Ovary (tissue), 9 donors: ENCODE measurements around the gene TSKS. TPM values are rescaled to one million over a fixed set of nuclear protein-coding genes. Genes with fewer than 3 reads are reported as not detected.

Source experiments
- DNase-seq, 5 donors: peaks; one replicate each; pipeline ENCODE4 v3.0.0-alpha.2; 2019 to 2020
- H3K27ac ChIP-seq, 2 donors: fragments of 200-600 bp; one replicate each; pipeline versions ENCODE4 v1.5.1 to v1.8.0; 2019 to 2022
- H3K27me3 ChIP-seq: fragments of 200-600 bp; one replicate; pipeline ENCODE4 v1.8.0; 2022
- H3K36me3 ChIP-seq: fragments of 200-600 bp; sonication (generic); one replicate; pipeline ENCODE4 v1.5.1; 2019
- H3K4me1 ChIP-seq: one replicate; pipeline ENCODE4 v1.8.1; 2013; ENCODE audit warnings: mild to moderate bottlenecking, moderate library complexity; ENCODE audit not compliant: insufficient read depth
- H3K4me3 ChIP-seq: fragments of 200-600 bp; sonication (generic); one replicate; pipeline ENCODE4 v1.5.1; 2017
- H3K9me3 ChIP-seq, 2 donors: fragments of 200-600 bp in 1 of 2; sonication (generic) in 1 of 2; one replicate each; pipeline versions ENCODE4 v1.5.1 to v1.8.1; 2013 to 2019; ENCODE audit warnings: mild to moderate bottlenecking in 1 of 2, moderate library complexity in 1 of 2
- CTCF ChIP-seq, 3 donors: fragments of 450-650 bp in 2 of 3; fragments of 200-600 bp in 1 of 3; IDR thresholded peaks; one replicate each; pipeline versions ENCODE4 v1.5.1 to v1.8.0; 2016 to 2022; ENCODE audit warnings: antibody characterized with exemption in 3 of 3, mild to moderate bottlenecking in 1 of 3
- EP300 ChIP-seq: sonication (generic); formaldehyde crosslinking; IDR thresholded peaks from one replicate; pipeline ENCODE4 v1.6.1; 2017; ENCODE audit warnings: antibody characterized with exemption
- POLR2A ChIP-seq: fragments of 450-650 bp; IDR thresholded peaks from one replicate; pipeline ENCODE4 v1.6.1; 2017; ENCODE audit warnings: antibody characterized with exemption, mild to moderate bottlenecking, moderate library complexity
- WGBS, 3 donors: extraction: QIAGEN DNeasy Blood & Tissue Kit in 1 of 3; methylation state at CpG; one replicate each; pipeline versions ENCODE4 v1.1.5 to v1.1.7; 2013 to 2017; 5-methylcytosine and 5-hydroxymethylcytosine counted together
- intact Hi-C, 4 donors: fragments of 100-400 bp; cut with DNase I; formaldehyde crosslinking; loops; one replicate each; pipeline versions ENCODE4 v1.11.0 to v1.15.1; 2022 to 2023
- polyA plus RNA-seq, 2 donors: library from polyadenylated mRNA; stranded (reverse); fragments of 200-250 nt in 1 of 2; fragments of 350-450 nt in 1 of 2; fragmentation: Illumina TruSeq in 1 of 2; extraction: RNeasy Lipid Tissue Mini Kit (QIAGEN cat#74804) in 1 of 2; gene quantifications; one replicate each; pipeline ENCODE4 v1.2.3, GENCODE V29; 2013 to 2014
- total RNA-seq, 7 donors: library from RNA; depleted of rRNA in 2 of 7; stranded (reverse); fragments of >200 nt in 2 of 7; fragmentation: NEBNext Ultra II Directional in 3 of 7; extraction: Animal tissue kit (Norgen Biotek cat#: 25700) in 3 of 7; gene quantifications; one replicate each; pipeline versions ENCODE4 v1.1.0 to v1.2.4, GENCODE V29; 2016 to 2023
- donor health status: DM: no; HTN: no; CAD: no; lungs with moderate emphysema.
- donor health status: DM: no; HTN: no; CAD: no.
- donor health status: Bipolar disorder and iron deficiency.
- donor health status: DM: yes; HTN: yes; CAD: no.
- donor health status: DM: no; HTN: no; CAD: no.
- donor health status: DM: yes; HTN: yes; CAD: no.

The TSKS gene
- total and polyA plus RNA-seq, 9 donors = 0.15 to 0.71 (median 0.32) TPM; not detected in 4

- TF ChIP-seq CTCF (IDR thresholded peaks at IDR 0.05) (no peak), POLR2A (no peak), EP300 (no peak)
- intact Hi-C loops = loop anchor here in 2 of 4 donors (5.0 kb wide), 2 partner anchors 34 to 39 kb away; no protein-coding TSS in a partner anchor
- 27 to 38% (median 29%) methylated on average over 12 of the region's 12 CpGs for WGBS, 3 donors
- peak overlapping the region in 1 of 2 donors; percentile 53 for H3K27ac ChIP-seq
- H3K9me3 ChIP-seq = no peaks in the 10 kb centered on the region
- no peaks in the 10 kb centered on the region for H3K36me3 ChIP-seq
- no peaks in the 10 kb centered on the region for H3K27me3 ChIP-seq
- H3K4me3 ChIP-seq = peak overlapping the region; percentile 97
- peaks cover 12% of the 10 kb centered on the region for H3K4me1 ChIP-seq
- DNase-seq = peak in 1 of 5 donors; percentile 55
These were observed 5.0 kb upstream of the TSKS start for GRCh38 chr19:49767967-49768581.

- H3K4me1 ChIP-seq = peaks cover 12% of the 10 kb centered on the region
- no peaks in the 10 kb centered on the region for H3K27me3 ChIP-seq
- TF ChIP-seq POLR2A (no peak), CTCF (IDR thresholded peaks at IDR 0.05) (no peak), EP300 (no peak)
- H3K27ac ChIP-seq = peak overlapping the region; percentile 35 to 53
- no peaks in the 10 kb centered on the region for H3K36me3 ChIP-seq
- intact Hi-C loops = loop anchor here in 2 of 4 donors (5.0 kb wide), 2 partner anchors 35 to 40 kb away; no protein-coding TSS in a partner anchor
- peak overlapping the region; percentile 97 for H3K4me3 ChIP-seq
- DNase-seq = no peak
- WGBS, 3 donors = 0 to 2% (median 1%) methylated on average over 9 of the region's 9 CpGs
- H3K9me3 ChIP-seq = no peaks in the 10 kb centered on the region
These were observed 4.3 kb upstream of the TSKS start for GRCh38 chr19:49767381-49767780.

DNA sequence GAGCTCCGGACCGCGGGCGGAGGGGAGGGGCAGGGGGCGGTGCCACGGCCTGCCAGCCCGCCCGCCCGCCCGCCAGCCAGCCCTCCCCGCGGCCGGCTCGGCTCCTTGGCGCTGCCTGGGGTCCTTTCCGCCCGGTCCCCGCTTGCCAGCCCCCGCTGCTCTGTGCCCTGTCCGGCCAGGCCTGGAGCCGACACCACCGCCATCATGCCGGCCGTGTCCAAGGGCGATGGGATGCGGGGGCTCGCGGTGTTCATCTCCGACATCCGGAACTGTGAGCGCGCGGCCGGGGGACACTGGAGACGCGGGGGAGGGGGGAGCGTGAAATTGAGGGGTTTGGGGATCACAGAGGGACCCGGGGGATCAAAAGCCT is 3.8 kb upstream of the TSKS start, which contains the start of gene AP2A1:
AP2A1 (plus strand) TSS at position 72 of the 370 bp plus-strand sequence; CDS start at position 205, 133 bp downstream.
- Histone ChIP-seq H3K4me1 (peaks cover 12% of the 10 kb centered on the region), H3K4me3 (peak within 1 kb of the TSS; percentile 97), H3K9me3 (no peaks in the 10 kb centered on the region), H3K27ac (peak within 1 kb of the TSS; percentile 63 to 92), H3K27me3 (no peaks in the 10 kb centered on the region), H3K36me3 (no peaks in the 10 kb centered on the region)
- intact Hi-C loops = loop anchor here in 2 of 4 donors (5.0 kb wide), 2 partner anchors 35 to 40 kb away; no protein-coding TSS in a partner anchor
- no peak for DNase-seq
- 1 to 4% (median 1%) methylated on average over 21 to 38 of the region's 38 CpGs for WGBS, 3 donors
- no peak for TF ChIP-seq EP300
- TF ChIP-seq POLR2A = peak; percentile 64

DNA sequence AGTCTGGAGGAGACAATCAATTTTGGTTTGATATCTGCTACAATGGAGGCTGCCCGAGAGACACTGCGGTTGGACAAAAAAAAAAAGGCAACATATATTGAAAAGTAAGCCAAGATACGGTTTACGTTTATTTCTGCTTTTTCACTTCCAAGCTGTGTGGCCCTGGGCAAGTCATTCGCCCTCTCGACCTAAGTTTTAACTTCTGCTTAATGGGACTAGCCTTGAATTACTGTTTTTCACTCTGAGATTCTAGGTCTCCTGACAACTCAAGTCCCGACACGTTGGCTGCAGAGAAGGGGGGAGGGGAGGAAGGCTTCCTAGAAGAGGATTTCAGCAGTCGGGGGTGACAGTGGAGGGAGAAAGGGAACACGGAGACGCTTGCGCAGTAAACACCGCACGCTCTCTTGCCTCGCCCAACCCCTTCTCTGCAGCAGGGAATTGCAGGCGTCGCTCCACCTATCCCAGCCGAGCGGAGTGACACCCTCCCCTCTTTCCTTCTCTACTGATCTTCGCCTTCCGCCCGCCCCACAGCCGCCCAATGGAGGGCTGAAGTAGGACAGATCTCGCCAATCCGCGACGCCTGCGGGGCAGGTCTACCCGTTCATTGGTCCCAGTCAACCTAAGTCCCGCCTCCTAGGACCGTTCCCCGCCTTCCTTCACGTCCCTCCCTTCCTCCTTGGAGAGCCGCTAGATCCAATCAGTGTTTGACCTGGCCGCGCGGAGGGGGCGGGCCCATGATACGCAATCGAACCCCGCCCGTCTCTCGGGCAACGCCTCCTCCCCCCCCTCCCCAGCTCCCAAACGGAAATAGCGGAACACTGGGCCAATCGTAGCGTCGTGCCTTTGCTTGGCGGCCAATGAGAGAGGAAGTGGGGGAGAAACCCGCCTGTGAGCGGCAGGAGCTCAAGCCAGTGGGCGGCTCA is 3.2 kb upstream of the TSKS start:
- DNase-seq = peak; percentile 100
- Histone ChIP-seq H3K4me1 (peaks cover 13% of the 10 kb centered on the region), H3K36me3 (no peaks in the 10 kb centered on the region), H3K9me3 (no peaks in the 10 kb centered on the region), H3K27me3 (no peaks in the 10 kb centered on the region), H3K27ac (peak overlapping the region; percentile 63 to 92), H3K4me3 (peak overlapping the region; percentile 97)
- intact Hi-C loops = loop anchor here in 2 of 4 donors (5.0 kb wide), 2 partner anchors 36 to 41 kb away; no protein-coding TSS in a partner anchor
- TF ChIP-seq POLR2A (peak; percentile 86), EP300 (no peak), CTCF (IDR thresholded peaks at IDR 0.05) (peak in 2 of 3 donors; percentile 30 to 31)
- 0 to 1% (median 1%) methylated on average over 49 to 53 of the region's 53 CpGs for WGBS, 3 donors
